Mesenchymal stem cell (in vitro differentiated cells and primary cell): Measurements from ENCODE around the gene PGAP1.

Experiments used
- DNase-seq: peaks from one replicate; pipeline ENCODE4 v3.0.0-alpha.2; 2013
- H2AFZ ChIP-seq: one replicate; pipeline ENCODE4 v1.6.1; 2013; ENCODE audit warnings: low read depth, mild to moderate bottlenecking, control low read depth, inconsistent platforms, low read length, moderate library complexity
- H2AK5ac ChIP-seq: 2 replicates; pipeline ENCODE4 v1.6.1; 2013; ENCODE audit warnings: low read length, moderate library complexity, mild to moderate bottlenecking, inconsistent platforms; ENCODE audit not compliant: severe bottlenecking
- H2BK120ac ChIP-seq: one replicate; pipeline ENCODE4 v1.6.1; 2013; ENCODE audit warnings: low read depth, mild to moderate bottlenecking, inconsistent platforms, low read length, moderate library complexity
- H2BK12ac ChIP-seq, 2 experiments: one replicate each; pipeline ENCODE4 v1.6.1; 2013; ENCODE audit warnings: inconsistent platforms in 2 of 2, low read length in 2 of 2, mild to moderate bottlenecking in 2 of 2, moderate library complexity in 2 of 2, control low read depth in 1 of 2
- H2BK15ac ChIP-seq: one replicate; pipeline ENCODE4 v1.6.1; 2013; ENCODE audit warnings: mild to moderate bottlenecking, low read depth, inconsistent platforms; ENCODE audit not compliant: poor library complexity, severe bottlenecking
- H2BK5ac ChIP-seq: 2 replicates; pipeline ENCODE4 v1.6.1; 2013; ENCODE audit warnings: low read depth, mild to moderate bottlenecking, low read length, control low read depth, inconsistent platforms; ENCODE audit not compliant: poor library complexity, severe bottlenecking
- H3K14ac ChIP-seq, 2 experiments: one replicate each; pipeline ENCODE4 v1.6.1; 2013; ENCODE audit warnings: inconsistent platforms in 2 of 2, low read length in 2 of 2, control low read depth in 1 of 2, mild to moderate bottlenecking in 1 of 2, moderate library complexity in 1 of 2
- H3K18ac ChIP-seq, 2 experiments: one replicate each; pipeline ENCODE4 v1.6.1; 2013; ENCODE audit warnings: inconsistent platforms in 2 of 2, low read length in 2 of 2, control low read depth in 1 of 2, low read depth in 1 of 2, mild to moderate bottlenecking in 1 of 2
- H3K23ac ChIP-seq, 2 experiments: one replicate each; pipeline ENCODE4 v1.6.1; 2013; ENCODE audit warnings: inconsistent platforms in 2 of 2, low read length in 2 of 2, mild to moderate bottlenecking in 2 of 2, moderate library complexity in 2 of 2, control low read depth in 1 of 2
- H3K27ac ChIP-seq: 2 replicates; pipeline ENCODE4 v1.5.1; 2013; ENCODE audit warnings: mild to moderate bottlenecking, moderate library complexity, low read length, control low read depth, inconsistent platforms; ENCODE audit not compliant: poor library complexity, severe bottlenecking
- H3K27me3 ChIP-seq, 2 experiments: 2 replicates each; pipeline versions ENCODE4 v1.6.1 to v1.7.0; 2013; ENCODE audit warnings: low read length in 2 of 2, mild to moderate bottlenecking in 2 of 2, moderate library complexity in 2 of 2, control low read depth in 1 of 2, inconsistent platforms in 1 of 2; ENCODE audit not compliant: control insufficient read depth in 1 of 2, insufficient read depth in 1 of 2
- H3K36me3 ChIP-seq, 2 experiments: 2 replicates each; pipeline versions ENCODE4 v1.6.1 to v1.7.0; 2013; ENCODE audit warnings: low read length in 2 of 2, control low read depth in 1 of 2, inconsistent platforms in 1 of 2, low read depth in 1 of 2, mild to moderate bottlenecking in 1 of 2; ENCODE audit not compliant: insufficient read depth in 2 of 2, control insufficient read depth in 1 of 2
- H3K4ac ChIP-seq, 2 experiments: one replicate each; pipeline ENCODE4 v1.6.1; 2013; ENCODE audit warnings: inconsistent platforms in 2 of 2, low read length in 2 of 2, mild to moderate bottlenecking in 2 of 2, moderate library complexity in 2 of 2, control low read depth in 1 of 2, low read depth in 1 of 2
- H3K4me1 ChIP-seq: 2 replicates; pipeline ENCODE4 v1.6.1; 2013; ENCODE audit warnings: low read depth, low read length, control low read depth; ENCODE audit not compliant: control insufficient read depth, insufficient read depth
- H3K4me2 ChIP-seq: 2 replicates; pipeline ENCODE4 v1.6.1; 2013; ENCODE audit warnings: low read length, mild to moderate bottlenecking, inconsistent platforms; ENCODE audit not compliant: poor library complexity, severe bottlenecking
- H3K4me3 ChIP-seq, 2 experiments: 2 replicates each; pipeline versions ENCODE4 v1.5.1 to v1.7.0; 2013; ENCODE audit warnings: low read length in 2 of 2, mild to moderate bottlenecking in 2 of 2, control low read depth in 1 of 2, low read depth in 1 of 2; ENCODE audit not compliant: insufficient read depth in 1 of 2
- H3K79me1 ChIP-seq: replicated peaks from 2 replicates; pipeline ENCODE4 v1.6.1; 2013; ENCODE audit warnings: mild to moderate bottlenecking, control low read depth, low read length, inconsistent platforms; ENCODE audit not compliant: poor library complexity, severe bottlenecking
- H3K9ac ChIP-seq: 2 replicates; pipeline ENCODE4 v1.7.0; 2013; ENCODE audit warnings: mild to moderate bottlenecking, low read length, moderate library complexity
- H3K9me3 ChIP-seq: 2 replicates; pipeline ENCODE4 v1.7.0; 2013; ENCODE audit warnings: mild to moderate bottlenecking, low read length; ENCODE audit not compliant: control insufficient read depth
- H4K8ac ChIP-seq: one replicate; pipeline ENCODE4 v1.6.1; 2013; ENCODE audit warnings: inconsistent platforms, mild to moderate bottlenecking, low read length, moderate library complexity
- H4K91ac ChIP-seq: one replicate; pipeline ENCODE4 v1.6.1; 2013; ENCODE audit warnings: mild to moderate bottlenecking, low read length, inconsistent platforms
- WGBS: methylation state at CpG from one replicate; pipeline ENCODE4 v1.1.7; 2013; ENCODE audit warnings: mixed read lengths; 5-methylcytosine and 5-hydroxymethylcytosine counted together

PGAP1 gene

DNA sequence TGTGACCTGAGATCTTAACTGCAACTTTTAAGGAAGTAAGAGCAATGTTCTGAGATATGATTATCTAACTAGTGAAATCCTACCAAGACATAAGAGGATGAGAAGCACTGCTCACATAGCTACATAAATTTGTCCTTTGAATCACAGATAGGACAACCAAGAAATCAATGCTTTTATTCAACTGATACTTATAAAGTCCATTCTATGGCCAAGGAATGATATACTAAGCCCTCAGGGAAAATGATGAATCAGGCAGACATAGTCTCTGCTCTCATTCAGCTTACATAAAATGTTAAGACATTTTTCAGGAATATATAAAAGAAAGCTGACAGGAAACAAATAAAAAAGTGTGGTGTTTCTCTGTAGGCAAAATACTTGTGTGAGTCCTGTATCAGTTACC is 39.1 kb downstream of the PGAP1 start:
- Histone ChIP-seq H2BK15ac (no peak overlapping the region), H3K4me1 (no peaks in the 10 kb centered on the region), H3K23ac (no peak overlapping the region), H4K8ac (no peak overlapping the region), H3K79me1 (peaks cover 1% of the 10 kb centered on the region), H3K36me3 (peaks cover 0 to 24% of the 10 kb centered on the region in 2 experiments), H3K27me3 (no peaks in the 10 kb centered on the region), H2BK120ac (no peak overlapping the region), H2AK5ac (no peak overlapping the region), H3K4me2 (no peak overlapping the region), H3K9ac (no peak overlapping the region), H2AFZ (no peak overlapping the region), H4K91ac (no peak overlapping the region), H3K18ac (no peak overlapping the region), H3K4ac (no peak overlapping the region), H2BK12ac (no peak overlapping the region), H3K14ac (no peak overlapping the region), H3K4me3 (no peak overlapping the region), H3K9me3 (no peaks in the 10 kb centered on the region), H2BK5ac (no peak overlapping the region), H3K27ac (no peak overlapping the region)
- DNase-seq = no peak

DNA sequence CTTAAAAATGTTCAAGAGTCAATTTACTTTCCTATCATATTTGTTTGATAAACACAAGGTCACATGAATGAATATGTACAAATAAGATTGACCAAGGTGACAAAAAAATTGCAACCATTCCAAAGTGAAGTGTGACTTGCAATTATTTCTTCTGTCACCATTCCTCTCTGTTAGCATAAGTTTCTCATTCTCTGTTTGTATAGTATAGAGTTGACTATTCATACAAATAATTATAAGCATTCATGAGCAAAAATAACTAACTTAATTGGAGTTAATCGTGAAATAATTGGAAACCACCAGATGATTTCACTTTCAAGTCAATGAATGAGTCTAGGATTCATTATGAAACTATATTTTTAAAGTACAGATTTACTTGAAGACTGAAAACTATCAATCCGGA is 42.1 kb downstream of the PGAP1 start:
- Histone ChIP-seq H3K36me3 (peaks cover 1 to 31% of the 10 kb centered on the region in 2 experiments), H3K4me1 (no peaks in the 10 kb centered on the region)
- no CpG with 5 or more reads among the region's 2 CpGs for WGBS

DNA sequence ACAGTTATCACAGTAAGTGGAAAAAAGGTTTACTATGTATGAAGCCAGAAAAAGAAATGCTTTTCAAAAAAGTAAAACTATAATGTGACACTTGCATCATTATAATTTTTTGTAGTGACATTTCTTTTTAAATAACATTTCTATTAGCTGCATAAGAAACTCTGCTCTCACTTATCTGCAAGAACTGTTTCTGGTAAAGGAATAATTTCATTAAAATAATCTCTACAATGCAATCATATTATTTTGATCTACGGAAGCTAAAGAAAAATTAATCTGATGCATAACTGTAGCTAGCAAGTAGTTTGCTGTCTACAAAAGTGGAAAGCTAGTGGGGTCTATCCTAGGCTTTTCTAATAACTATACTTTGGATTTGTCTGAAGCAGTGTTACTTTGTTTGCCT is 50.1 kb downstream of the PGAP1 start:
- Histone ChIP-seq H4K91ac (no peak overlapping the region), H3K9ac (no peak overlapping the region), H3K4ac (no peak overlapping the region), H3K4me1 (no peaks in the 10 kb centered on the region), H3K27ac (no peak overlapping the region), H2AFZ (no peak overlapping the region), H3K4me2 (no peak overlapping the region), H2BK120ac (no peak overlapping the region), H3K18ac (no peak overlapping the region), H2BK15ac (no peak overlapping the region), H4K8ac (no peak overlapping the region), H3K79me1 (no peaks in the 10 kb centered on the region), H3K4me3 (no peak overlapping the region), H3K9me3 (no peaks in the 10 kb centered on the region), H2BK12ac (no peak overlapping the region), H3K36me3 (peaks cover 4 to 39% of the 10 kb centered on the region in 2 experiments), H2BK5ac (no peak overlapping the region), H3K14ac (no peak overlapping the region), H3K27me3 (no peaks in the 10 kb centered on the region), H2AK5ac (no peak overlapping the region), H3K23ac (no peak overlapping the region)
- no peak for DNase-seq
- 100% methylated on average over 1 of the region's 1 CpG for WGBS

More for the DNA sequence above, 42.1 kb downstream of the PGAP1 start:
- Histone ChIP-seq H2BK5ac (no peak overlapping the region), H3K18ac (no peak overlapping the region), H3K23ac (no peak overlapping the region), H4K91ac (no peak overlapping the region), H3K27ac (no peak overlapping the region), H3K9ac (no peak overlapping the region), H2BK120ac (no peak overlapping the region), H2AFZ (no peak overlapping the region), H3K27me3 (no peaks in the 10 kb centered on the region), H3K4me3 (no peak overlapping the region), H3K4ac (no peak overlapping the region), H3K9me3 (no peaks in the 10 kb centered on the region), H4K8ac (no peak overlapping the region), H2BK12ac (no peak overlapping the region), H3K14ac (no peak overlapping the region), H3K4me2 (no peak overlapping the region), H3K79me1 (no peaks in the 10 kb centered on the region), H2BK15ac (no peak overlapping the region), H2AK5ac (no peak overlapping the region)
- DNase-seq = no peak

DNA sequence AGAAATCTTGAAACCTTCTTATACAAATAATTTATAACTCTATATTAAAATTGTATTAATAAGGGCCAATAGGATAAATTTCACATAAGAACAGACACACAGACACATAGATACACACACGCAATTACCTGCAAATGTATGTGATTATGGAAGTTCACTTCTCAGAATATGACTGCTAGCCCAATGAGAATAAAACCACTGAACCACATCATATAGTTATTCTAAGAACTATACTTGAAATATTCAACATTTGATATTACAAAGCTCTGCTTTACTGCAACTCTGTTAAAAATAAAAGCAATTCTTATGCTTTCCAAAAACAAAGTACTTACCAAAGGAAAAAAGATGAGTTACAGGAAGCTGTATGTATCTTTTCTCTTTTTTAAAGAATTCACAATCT is 51.1 kb downstream of the PGAP1 start:
- no peak overlapping the region for H2BK5ac ChIP-seq
- no peak overlapping the region for H3K4me3 ChIP-seq
- no peak overlapping the region for H3K23ac ChIP-seq
- no peak overlapping the region for H2BK120ac ChIP-seq
- no peaks in the 10 kb centered on the region for H3K27me3 ChIP-seq
- no peak overlapping the region for H4K8ac ChIP-seq
- no peaks in the 10 kb centered on the region for H3K4me1 ChIP-seq
- H2BK15ac ChIP-seq = no peak overlapping the region
- no peak for DNase-seq
- H3K4me2 ChIP-seq = no peak overlapping the region
- no peak overlapping the region for H3K4ac ChIP-seq
- H3K9ac ChIP-seq = no peak overlapping the region
- H2BK12ac ChIP-seq = no peak overlapping the region
- H3K36me3 ChIP-seq = peaks cover 4 to 43% of the 10 kb centered on the region in 2 experiments
- H3K79me1 ChIP-seq = no peaks in the 10 kb centered on the region
- no peak overlapping the region for H4K91ac ChIP-seq
- no peak overlapping the region for H3K27ac ChIP-seq
- no peak overlapping the region for H3K14ac ChIP-seq
- H2AFZ ChIP-seq = no peak overlapping the region
- no peak overlapping the region for H3K18ac ChIP-seq
- no peaks in the 10 kb centered on the region for H3K9me3 ChIP-seq
- WGBS = no CpG with 5 or more reads among the region's 1 CpG
- H2AK5ac ChIP-seq = no peak overlapping the region
